Measurements from ENCODE around the gene TCHP.

- TF ChIP-seq CTCF (IDR thresholded peaks at IDR 0.05): no peak
- no peak for TF ChIP-seq POLR2A (IDR thresholded peaks at IDR 0.05)
- no peak for TF ChIP-seq EP300 (IDR thresholded peaks at IDR 0.05)
Measured at GRCh38 chr12:109962398-109962797, 62.3 kb downstream of the TCHP start.

All from sigmoid colon (tissue), 4 donors.